ENCODE results near the gene DBNDD1.

GRCh38 chr16:90002759-90003158 lies 16.5 kb downstream of the DBNDD1 start:
- TF ChIP-seq, protein P1, sequence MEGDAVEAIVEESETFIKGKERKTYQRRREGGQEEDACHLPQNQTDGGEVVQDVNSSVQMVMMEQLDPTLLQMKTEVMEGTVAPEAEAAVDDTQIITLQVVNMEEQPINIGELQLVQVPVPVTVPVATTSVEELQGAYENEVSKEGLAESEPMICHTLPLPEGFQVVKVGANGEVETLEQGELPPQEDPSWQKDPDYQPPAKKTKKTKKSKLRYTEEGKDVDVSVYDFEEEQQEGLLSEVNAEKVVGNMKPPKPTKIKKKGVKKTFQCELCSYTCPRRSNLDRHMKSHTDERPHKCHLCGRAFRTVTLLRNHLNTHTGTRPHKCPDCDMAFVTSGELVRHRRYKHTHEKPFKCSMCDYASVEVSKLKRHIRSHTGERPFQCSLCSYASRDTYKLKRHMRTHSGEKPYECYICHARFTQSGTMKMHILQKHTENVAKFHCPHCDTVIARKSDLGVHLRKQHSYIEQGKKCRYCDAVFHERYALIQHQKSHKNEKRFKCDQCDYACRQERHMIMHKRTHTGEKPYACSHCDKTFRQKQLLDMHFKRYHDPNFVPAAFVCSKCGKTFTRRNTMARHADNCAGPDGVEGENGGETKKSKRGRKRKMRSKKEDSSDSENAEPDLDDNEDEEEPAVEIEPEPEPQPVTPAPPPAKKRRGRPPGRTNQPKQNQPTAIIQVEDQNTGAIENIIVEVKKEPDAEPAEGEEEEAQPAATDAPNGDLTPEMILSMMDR (IDR thresholded peaks at IDR 0.05) = no peak
- no peak for TF ChIP-seq POLR2A (IDR thresholded peaks at IDR 0.05)

Data from body of pancreas (tissue), 4 donors.